ENCODE measurements around the gene IFT25.

DNA sequence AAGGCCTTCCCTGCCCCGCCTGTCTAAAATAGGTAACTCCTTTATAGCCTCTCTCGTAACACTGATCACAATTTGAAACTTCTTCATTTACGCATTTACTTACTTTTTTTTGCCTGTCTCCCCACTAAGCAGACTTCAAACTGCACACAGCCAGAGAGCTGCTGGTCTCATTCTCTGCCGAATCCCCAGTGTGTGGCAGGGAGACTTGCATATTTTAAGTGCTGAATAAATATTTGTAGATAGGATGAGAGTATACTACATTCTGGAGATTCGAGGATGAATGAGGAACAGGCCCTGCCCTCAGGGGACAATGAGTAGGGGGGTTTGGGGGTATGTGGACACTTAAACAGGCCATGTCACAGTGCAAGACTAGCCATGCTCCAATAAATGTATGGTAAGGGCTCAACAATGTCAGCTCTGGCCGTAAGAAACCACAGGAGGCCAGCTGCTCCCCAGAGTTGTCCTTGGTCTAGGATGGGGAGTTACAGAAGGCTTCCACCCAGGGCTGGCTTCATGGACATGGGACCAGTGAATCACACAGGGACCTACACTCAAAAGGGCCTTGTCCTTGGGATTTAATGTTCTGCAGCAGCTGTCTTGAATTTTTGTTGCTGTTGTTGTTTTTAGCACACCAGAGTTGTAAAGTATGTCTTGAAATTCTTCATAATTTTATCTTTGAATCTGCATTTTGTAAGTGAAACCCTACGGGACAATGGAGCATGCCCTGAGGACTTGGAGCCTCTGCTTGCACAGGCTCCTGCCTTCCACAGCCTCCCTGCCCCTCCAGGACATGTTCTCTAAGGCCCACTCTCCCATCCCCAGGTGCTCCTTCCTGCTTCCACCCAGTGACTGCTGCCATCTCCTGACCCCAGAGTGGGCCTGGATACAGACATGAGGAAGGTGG lies 43.0 kb downstream of the IFT25 start:
- TF ChIP-seq GATA2 (IDR thresholded peaks at IDR 0.05; ENCODE audit: low read depth, low read length) (no peak), GATA3 (IDR thresholded peaks at IDR 0.05; ENCODE audit: low read depth, low read length) (no peak)
